ENCODE measurements around the gene ENOX2.
A peak's percentile ranks its signal among the peaks of the same experiment; 100 is the strongest.
"Not testable (repeated sequence)": the region's sequence is repeated elsewhere in the genome, so short reads cannot be mapped to it uniquely, and the experiment has no call there.

ENOX2 gene

DNA sequence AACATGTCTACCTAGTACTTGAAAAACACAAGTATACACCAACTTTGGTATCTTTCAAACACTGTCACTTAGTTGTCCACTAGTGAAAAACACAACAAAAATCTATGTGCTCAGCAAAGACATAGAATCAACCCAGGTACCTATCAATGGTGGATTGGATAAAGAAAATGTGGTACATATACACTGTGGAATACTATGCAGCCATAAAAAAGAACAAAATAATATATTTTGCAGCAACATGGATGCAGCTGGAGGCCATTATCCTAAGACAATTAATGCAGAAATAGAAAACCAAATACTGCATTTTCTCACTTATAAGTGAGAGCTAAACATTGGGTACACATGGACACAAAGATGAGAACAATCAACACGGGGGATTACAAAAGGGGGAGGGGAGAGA lies 148.7 kb downstream of the ENOX2 start:
- DNase-seq (ENCODE audit: low spot score) = no peak

DNA sequence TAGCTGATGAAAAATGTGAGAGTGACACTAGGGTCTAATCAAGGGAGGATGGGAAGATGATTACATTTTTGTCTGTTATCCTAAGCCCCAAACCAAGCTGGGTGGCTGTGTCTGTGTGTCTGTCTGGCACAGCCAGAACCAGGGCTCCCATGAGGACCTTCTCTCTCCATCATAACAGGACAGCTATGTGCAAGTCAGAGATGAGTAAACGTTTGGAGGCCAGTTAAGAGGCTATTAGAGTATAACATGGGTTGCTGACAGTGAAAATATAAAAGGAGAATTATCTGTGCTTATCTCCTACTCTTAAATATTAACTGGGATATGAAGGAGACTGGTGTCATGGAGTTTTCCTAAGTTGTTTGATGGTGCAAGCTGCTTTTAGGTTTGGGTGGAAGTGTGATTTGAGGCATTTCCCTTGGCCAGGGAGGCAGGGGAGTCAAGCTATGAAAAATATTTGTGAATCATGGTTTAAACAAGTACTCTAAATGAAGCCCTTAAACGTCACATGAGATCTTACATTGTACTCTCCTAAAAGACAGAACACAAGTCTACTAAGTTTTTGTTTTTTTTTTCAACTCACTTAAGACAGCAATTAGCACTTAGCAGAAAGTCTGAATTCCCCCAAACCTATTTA lies 156.2 kb downstream of the ENOX2 start:
- DNase-seq (ENCODE audit: low spot score) = peak; percentile 37

DNA sequence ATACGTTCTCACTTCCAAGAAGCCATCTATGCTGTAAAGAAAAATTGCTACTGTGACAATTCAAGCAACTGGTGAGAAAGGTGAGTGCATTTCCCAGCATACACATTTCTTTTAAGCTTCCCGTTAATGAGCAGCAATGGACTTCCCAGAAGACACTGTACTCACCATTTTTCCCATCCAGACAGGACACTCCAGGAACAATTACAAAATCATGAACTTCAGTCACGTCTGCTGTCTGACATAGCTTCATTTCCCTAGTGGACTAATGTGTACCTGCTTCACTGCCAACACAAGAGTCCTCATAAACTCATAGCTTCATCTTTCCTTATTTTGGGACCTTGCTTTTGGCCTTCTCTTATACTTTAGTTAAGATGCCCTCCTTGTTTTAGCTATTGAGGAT lies 156.9 kb downstream of the ENOX2 start:
- DNase-seq (ENCODE audit: low spot score) = no peak

DNA sequence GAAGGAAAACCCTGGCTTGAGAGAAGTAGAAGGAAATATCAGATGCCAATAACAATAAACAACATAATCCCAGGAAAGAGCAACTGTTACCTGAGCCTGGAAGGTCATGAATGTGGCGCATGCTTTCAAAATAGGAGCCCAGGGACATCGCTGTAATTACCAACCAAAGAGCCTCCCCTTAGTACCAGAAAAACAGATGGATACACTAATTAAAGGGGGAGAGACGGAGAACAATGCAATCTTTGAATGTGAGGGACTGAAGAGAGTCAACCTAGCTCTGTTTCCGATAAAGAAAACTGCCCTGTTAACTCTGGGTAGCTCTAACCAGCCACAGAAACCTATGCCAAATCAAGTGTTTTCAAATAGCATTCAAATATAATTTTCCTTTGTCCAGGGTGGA lies 161.4 kb downstream of the ENOX2 start:
- no peak for DNase-seq (ENCODE audit: low spot score)

DNA sequence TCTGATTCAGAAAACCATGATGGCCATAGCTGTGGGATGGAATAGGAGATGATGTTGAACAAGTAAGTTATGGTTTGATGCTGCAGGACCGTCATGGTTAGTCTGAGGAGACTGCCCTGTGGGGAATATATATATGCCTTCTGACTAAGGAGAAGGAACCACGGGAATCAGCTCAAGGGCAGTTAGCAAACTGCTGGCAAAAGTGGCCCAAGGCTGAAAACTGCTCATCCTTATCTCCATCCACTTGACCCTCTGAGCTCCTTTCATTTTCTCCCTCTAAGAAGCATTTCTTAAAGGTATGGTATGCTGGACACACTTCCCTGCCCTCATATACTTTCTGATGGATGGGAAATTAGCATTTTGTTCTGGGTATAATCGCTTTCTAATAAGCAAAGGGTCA lies 161.9 kb downstream of the ENOX2 start:
- no peak for DNase-seq (ENCODE audit: low spot score)

DNA sequence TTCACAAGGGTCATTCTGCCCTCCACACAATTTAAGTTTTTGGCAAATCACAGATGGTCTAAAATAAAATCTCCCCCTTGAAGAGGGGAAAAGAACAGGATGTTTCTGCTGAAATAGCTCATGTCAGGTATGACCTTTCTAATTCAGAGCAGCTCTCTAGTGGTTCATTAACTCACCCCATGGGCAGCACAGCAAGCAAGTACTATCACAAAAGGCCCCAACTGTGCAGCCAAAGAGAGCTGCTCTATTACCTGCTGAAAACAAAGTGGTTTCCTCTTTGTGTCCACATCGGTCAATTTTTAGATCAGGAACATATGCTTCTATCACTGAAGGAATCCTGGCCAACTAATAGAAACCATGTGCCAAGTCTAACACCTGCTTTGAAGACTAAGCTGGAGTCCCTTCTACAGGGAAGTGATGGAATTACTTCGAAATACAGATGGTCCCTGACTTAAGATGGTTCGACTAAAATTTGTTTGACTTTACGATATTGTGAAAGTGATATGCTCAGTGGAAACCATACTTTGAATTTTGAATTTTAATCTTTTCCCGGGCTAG lies 164.3 kb downstream of the ENOX2 start:
- no peak for DNase-seq (ENCODE audit: low spot score)

DNA sequence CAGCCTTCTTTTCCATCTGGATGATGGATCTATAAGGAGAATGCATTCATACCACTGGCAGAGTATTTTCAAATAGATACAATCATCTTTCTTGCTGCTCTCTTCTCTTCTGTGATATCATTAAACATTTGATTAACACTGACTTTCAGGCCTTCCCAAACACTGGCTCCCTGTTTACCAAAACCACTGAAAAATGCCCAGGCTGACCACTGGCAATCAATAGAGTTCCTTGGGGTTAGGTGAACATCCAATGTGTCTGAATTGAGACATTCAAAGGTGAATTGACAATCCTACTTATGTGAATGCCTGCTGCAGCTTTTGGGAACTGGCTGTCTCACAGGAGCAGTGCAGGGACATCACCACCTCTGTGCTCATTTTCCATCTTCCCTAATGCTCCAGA lies 168.3 kb downstream of the ENOX2 start:
- DNase-seq (ENCODE audit: low spot score) = no peak

DNA sequence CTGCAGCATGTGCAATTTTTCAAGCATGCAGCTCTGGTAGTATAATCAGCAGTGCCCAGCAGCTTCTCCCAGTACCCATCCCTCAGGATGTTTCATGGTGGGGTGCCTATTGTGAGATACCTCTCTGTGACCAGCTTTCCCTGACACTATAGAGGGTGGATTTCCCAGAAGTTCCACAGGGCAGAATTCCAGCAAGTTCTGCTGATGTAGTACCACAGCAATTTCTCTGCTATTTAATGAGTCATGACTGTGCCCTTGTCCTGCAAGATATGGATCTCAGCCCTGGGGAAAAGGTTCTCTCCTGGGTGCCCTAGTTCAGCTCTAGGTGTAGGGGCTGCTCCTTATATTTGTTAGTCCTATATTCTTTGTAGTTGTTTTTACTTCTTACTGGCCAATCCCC lies 174.8 kb downstream of the ENOX2 start:
- peak; percentile 52 for DNase-seq (ENCODE audit: low spot score)

DNA sequence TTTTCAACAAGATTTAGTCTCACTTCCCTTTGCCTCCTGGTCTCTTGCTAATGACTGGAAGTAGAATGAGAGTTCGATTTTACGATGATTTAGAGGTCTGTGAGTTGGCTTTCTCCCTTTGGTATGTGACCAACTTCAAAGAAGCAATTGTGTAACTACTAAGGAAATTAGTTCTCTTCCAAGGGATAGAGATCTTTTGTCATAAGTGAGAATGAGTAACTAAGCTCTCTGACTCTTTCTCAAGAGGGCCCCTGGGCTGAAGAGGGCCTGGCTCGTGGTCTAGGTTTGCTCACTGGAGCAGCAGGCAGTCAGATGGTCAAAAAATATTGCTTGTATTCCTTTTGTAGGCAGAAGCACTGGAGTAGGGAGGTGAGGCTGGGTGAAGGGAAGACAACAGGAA lies 176.3 kb downstream of the ENOX2 start:
- peak; percentile 64 for DNase-seq (ENCODE audit: low spot score)

DNA sequence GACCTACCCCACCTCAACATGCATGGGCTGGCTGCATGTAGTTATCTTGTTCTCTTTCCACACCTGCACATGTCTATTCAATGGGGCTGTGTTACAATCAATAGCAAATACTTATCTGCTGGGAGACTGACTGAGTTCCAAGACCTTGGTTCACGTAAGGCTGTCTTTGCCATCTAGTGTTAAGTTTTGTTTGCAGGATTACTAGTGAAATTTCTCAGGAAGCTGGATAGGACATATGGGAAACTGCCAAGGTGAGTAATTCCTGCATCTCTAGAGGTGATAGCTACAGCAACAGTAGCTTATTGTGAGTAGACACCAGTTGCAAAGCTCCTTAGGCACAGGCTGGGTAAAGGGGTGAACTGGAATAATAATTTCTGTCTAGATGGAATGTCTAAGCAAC lies 177.5 kb downstream of the ENOX2 start:
- DNase-seq (ENCODE audit: low spot score) = no peak

GRCh38 chrX:130719413-130719812 lies 183.6 kb downstream of the ENOX2 start:
- DNase-seq (ENCODE audit: low spot score) = no peak

DNA sequence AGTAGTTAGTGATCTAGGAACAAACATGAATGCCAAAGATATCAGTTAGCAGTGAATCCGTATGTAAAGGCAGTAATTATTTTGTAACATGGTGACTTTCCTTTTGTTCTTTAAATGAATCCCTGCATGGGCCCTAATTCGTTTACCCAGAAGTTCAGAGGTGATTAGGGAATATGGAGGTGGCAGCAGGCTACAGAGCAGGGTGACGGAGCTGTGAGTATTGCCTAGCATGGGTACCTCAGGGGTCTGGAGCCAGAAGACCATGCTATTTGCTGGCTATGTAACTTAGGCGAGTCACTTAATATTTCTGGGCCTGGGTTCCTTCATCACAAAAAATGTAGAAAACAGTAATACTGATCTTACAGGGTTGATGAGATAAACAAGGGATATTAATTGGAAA lies 184.9 kb downstream of the ENOX2 start:
- DNase-seq (ENCODE audit: low spot score) = no peak

DNA sequence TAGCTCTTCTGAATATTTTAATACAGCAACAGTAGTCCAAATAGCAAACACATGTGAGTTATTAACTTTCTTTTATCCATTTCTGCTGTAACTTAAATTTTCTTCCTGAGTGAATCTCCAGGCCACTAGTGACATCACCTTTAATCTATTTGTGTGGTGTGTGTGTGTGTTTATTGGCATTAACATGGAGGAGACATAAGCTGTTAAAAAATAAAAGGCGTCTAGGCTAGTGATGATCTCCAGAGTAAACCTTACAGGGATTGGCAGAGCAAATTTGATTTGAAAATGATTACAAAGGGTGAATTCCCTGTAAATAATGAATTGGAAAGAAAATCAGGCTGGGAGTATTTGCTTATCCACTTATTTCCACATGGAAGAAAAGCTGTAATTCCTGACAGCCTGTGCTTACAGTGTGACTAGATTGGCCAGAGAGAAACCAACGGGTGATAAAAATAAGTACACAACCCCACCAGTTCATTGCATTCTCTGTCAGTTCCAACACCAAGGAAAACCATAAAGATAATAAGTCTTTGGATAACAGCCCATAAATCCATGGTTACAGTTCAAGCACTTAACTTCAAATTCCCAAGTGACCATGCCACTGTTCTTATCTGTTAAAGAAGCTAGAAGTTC lies 186.1 kb downstream of the ENOX2 start:
- DNase-seq (ENCODE audit: low spot score) = no peak

GRCh38 chrX:130716346-130716745 lies 186.7 kb downstream of the ENOX2 start:
- DNase-seq (ENCODE audit: low spot score) = no peak

DNA sequence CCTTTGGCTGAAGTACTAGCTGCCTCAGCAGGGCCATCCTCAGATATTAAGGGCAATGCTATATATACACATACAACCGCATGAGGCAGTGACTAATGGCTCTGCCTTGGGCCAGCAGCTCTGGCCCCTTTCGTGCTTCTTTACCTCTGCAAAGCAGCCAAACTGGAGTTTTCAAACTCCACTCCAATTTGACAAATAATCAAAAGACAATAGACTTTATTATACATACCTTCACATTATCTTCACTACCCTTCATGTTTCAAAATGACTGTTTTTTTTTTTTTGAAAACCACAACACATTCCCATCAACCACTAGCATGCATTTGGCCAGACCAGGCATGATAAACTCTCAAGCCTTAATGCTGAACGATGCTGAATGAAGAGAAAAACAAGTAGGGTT lies 187.7 kb downstream of the ENOX2 start:
- peak; percentile 38 for DNase-seq (ENCODE audit: low spot score)

DNA sequence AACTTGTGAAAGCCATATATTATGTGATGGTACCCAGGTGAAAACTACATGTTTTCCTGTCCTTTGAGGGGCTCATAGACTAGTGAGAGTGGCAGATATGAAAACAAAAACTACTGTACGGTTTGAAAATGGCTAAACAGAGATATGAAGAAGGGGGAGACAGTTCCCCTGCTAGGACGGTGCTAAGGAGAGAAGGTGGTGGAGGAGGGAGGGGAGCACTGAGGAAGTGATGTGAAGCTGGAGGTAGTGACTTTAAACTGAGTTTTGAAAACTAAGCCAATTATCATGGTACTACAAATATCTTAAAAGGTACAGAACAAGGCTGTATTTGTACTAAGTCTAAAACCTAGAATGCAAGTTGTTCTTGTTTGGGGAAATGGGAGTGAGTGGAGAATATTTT lies 188.3 kb downstream of the ENOX2 start:
- no peak for DNase-seq (ENCODE audit: low spot score)

DNA sequence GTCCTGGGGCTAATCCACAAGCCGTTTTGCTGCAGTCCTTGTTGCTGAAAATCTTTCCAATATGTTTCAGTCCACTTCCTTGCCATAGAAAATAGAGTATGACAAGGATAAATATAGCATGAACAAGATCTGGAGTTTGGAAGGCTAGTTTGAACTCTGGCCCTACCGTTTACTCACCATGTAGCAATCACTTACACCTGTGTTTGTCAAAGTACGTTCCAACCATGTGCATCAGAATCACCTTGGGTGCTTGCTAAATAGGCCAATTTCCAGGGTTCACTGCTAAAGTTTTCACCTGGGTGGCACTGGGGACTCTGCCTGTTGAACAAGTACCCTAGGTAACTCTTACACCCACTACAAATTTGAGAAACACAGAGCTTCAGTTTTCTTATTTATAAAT lies 188.9 kb downstream of the ENOX2 start:
- no peak for DNase-seq (ENCODE audit: low spot score)

DNA sequence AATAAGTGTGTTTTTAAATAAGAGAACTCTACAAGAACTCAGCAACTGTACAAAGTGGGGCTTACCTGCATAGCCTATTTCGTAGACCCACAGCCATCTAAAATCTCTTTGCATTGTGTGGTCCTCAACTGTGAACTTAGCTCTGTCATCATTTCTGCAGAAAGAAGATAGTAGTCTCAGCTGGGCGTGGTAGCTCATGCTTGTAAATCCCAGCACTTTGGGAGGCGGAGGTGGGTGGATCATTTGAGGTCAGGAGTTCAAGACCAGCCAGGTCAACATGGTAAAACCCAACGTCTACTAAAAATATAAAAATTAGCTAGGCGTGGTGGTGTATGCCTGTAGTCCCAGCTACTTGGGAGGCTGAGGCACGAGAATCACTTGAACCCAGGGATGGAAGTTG lies 193.8 kb downstream of the ENOX2 start:
- DNase-seq (ENCODE audit: low spot score) = not testable (repeated sequence)

GRCh38 chrX:130705591-130705990 lies 197.4 kb downstream of the ENOX2 start:
- DNase-seq (ENCODE audit: low spot score) = no peak

GRCh38 chrX:130704053-130705038 lies 198.7 kb downstream of the ENOX2 start:
- DNase-seq (ENCODE audit: low spot score) = peak; percentile 10

DNA sequence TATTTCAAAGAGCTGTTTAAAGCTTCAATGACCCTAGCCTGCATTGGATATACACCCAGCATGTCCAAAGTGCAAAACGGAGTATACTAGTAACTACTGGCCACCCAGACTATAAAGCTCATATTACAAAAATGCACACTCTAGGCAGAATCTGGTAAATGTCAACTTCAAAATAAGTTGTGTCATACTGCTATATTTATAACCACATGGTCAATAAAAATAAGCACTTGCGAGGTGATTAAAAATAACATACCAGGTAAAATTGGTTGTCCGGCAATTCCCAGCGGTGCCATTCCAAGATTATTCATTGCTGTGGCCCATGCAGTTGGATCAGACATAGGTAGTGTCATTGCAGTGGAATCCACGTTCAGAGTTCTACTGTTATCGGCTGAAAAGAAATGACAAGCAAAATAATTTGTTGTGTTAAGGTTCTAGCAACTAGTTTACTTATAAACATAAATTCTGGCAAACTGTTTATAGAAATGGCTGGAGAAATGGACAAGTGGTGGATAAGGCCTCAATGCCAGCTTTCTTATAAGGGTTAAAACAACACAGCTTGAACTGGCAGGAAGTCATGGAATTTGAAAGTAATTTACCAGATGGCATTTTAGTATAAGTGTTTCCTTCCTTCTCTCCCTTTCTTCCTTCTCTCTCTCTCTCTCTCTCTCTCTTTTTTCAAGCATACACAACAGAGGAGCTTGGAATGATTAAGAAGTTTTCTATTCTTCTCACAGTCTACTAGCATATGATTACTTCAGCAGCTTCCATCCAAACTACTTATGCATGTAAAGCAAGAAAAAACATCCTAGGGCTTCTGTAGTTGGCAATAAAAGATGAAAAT lies 199.9 kb downstream of the ENOX2 start:
- DNase-seq (ENCODE audit: low spot score) = peak; percentile 15

- no peak for DNase-seq (ENCODE audit: low spot score)
These were observed 202.4 kb downstream of the ENOX2 start for GRCh38 chrX:130700629-130701028.
